Heart left ventricle (tissue), 16 donors: ENCODE measurements around the gene NINL. TPM values are rescaled to one million over a fixed set of nuclear protein-coding genes. Genes with fewer than 3 reads are reported as not detected.

Experiments
- ATAC-seq, 4 donors: fragments of 200-7000 bp; cut with Tn5 transposase; one replicate each; pipeline ENCODE4 v1.9.1; 2020 to 2022; ENCODE audit warnings: moderate library complexity in 4 of 4, mild to moderate bottlenecking in 3 of 4, moderate number of reproducible peaks in 1 of 4
- DNase-seq, 5 donors: peaks; one replicate each; pipeline ENCODE4 v3.0.0-alpha.2; 2020
- H3K27ac ChIP-seq, 12 donors: fragments of 200-600 bp; sonication (generic) in 4 of 12; one replicate each; pipeline versions ENCODE4 v1.5.0 to v1.8.0; 2016 to 2022; ENCODE audit warnings: mild to moderate bottlenecking in 2 of 12
- H3K27me3 ChIP-seq, 9 donors: fragments of 200-600 bp; sonication (generic) in 2 of 9; one replicate each; pipeline versions ENCODE4 v1.5.1 to v1.8.0; 2016 to 2022; ENCODE audit warnings: mild to moderate bottlenecking in 3 of 9
- H3K36me3 ChIP-seq, 9 donors: fragments of 200-600 bp; sonication (generic) in 2 of 9; one replicate each; pipeline versions ENCODE4 v1.5.0 to v1.8.0; 2018 to 2022; ENCODE audit warnings: mild to moderate bottlenecking in 2 of 9
- H3K4me1 ChIP-seq, 12 donors: fragments of 200-600 bp; sonication (generic) in 4 of 12; one replicate each; pipeline versions ENCODE4 v1.5.0 to v1.8.0; 2016 to 2022; ENCODE audit warnings: mild to moderate bottlenecking in 3 of 12
- H3K4me3 ChIP-seq, 12 donors: fragments of 200-600 bp; sonication (generic) in 4 of 12; one replicate each; pipeline versions ENCODE4 v1.5.0 to v1.8.0; 2017 to 2022; ENCODE audit warnings: mild to moderate bottlenecking in 9 of 12, moderate library complexity in 4 of 12
- H3K9me3 ChIP-seq, 12 donors: fragments of 200-600 bp; sonication (generic) in 4 of 12; one replicate each; pipeline versions ENCODE4 v1.5.0 to v1.8.0; 2016 to 2022; ENCODE audit warnings: mild to moderate bottlenecking in 1 of 12
- CTCF ChIP-seq, 12 donors: fragments of 200-600 bp; sonication (generic) in 4 of 12; IDR thresholded peaks; one replicate each; pipeline versions ENCODE4 v1.5.0 to v1.8.0; 2018 to 2022; ENCODE audit warnings: antibody characterized with exemption in 12 of 12, mild to moderate bottlenecking in 5 of 12
- POLR2A ChIP-seq, 2 donors: fragments of 450-650 bp; IDR thresholded peaks; one replicate each; pipeline ENCODE4 v1.6.1; 2017; ENCODE audit warnings: antibody characterized with exemption in 2 of 2, mild to moderate bottlenecking in 2 of 2, moderate library complexity in 2 of 2
- WGBS, 4 donors: extraction: QIAGEN DNeasy Blood & Tissue Kit in 2 of 4; methylation state at CpG; one replicate each; pipeline versions ENCODE4 v1.1.5 to v1.1.7; 2013 to 2018; 5-methylcytosine and 5-hydroxymethylcytosine counted together
- intact Hi-C, 10 donors: fragments of 100-400 bp; cut with DNase I; formaldehyde crosslinking; loops; one replicate each; pipeline versions ENCODE4 v1.11.1 to v1.14.2; 2022
- polyA plus RNA-seq, 2 donors: library from polyadenylated mRNA; stranded (reverse); fragments of 200-250 nt; gene quantifications; one replicate each; pipeline ENCODE4 v1.2.3, GENCODE V29; 2013
- total RNA-seq, 9 donors: library from RNA; depleted of rRNA in 2 of 9; stranded (reverse); fragments of >200 nt in 2 of 9; fragmentation: NEBNext Ultra II Directional in 3 of 9; extraction: Animal tissue kit (Norgen Biotek cat#: 25700) in 3 of 9; gene quantifications; one replicate each; pipeline versions ENCODE4 v1.1.0 to v1.2.4, GENCODE V29; 2016 to 2023
- donor health status: ischemic (EF 13 %, LVEDD 7.1; RV severe dilation, severe dysfunction).
- donor health status: healthy with polysubstance abuse.
- donor health status: DM: no; HTN: yes; CAD: no.
- donor health status: DM: no; HTN: no; CAD: no.
- donor health status: ischemic (EF 25% LVEDD 6.9; RV normal size, moderate dysfunction).
- donor health status: ischemic (EF 25% LVEDD 5.7; RV mildly dilated, moderate dysfunction).
- donor health status: healthy.
- donor health status: DM: yes; HTN: yes; CAD: no.
- donor health status: ischemic (EF 35%, LVEDD 5.7; RV mildly dilated, moderate dysfunction).
- donor health status: nonischemic (EF 11% LVEDD 7.7; RV severe dilation, severe dysfunction).
- donor health status: DM: yes; HTN: yes; CAD: no.
- donor health status: PGD.
- donor health status: ischemic (EF 29% LVEDD 5.4; RV normal size, mild dysfunction).
- donor health status: nonischemic (EF 23%, LVEDD 6.1; RV moderate dilation, normal function).

The NINL gene
- total and polyA plus RNA-seq, 11 donors, result 0.78 to 7.1 (median 2.9) TPM

- ATAC-seq, result no peak
- no peaks in the 10 kb centered on the region for H3K27me3 ChIP-seq
Measured at GRCh38 chr20:25573288-25574251, 11.8 kb downstream of the NINL start.

GRCh38 chr20:25571817-25572216 lies 13.5 kb downstream of the NINL start:
- 83 to 87% (median 85%) methylated on average over 2 of the region's 2 CpGs for WGBS, 4 donors
- H3K27me3 ChIP-seq, result no peaks in the 10 kb centered on the region
- no peak overlapping the region for H3K4me3 ChIP-seq
- no peaks in the 10 kb centered on the region for H3K9me3 ChIP-seq
- no peaks in the 10 kb centered on the region for H3K36me3 ChIP-seq
- no peak for DNase-seq
- no peak overlapping the region for H3K27ac ChIP-seq
- H3K4me1 ChIP-seq, result no peaks in the 10 kb centered on the region
- TF ChIP-seq POLR2A (IDR thresholded peaks at IDR 0.05) (no peak), CTCF (IDR thresholded peaks at IDR 0.05) (no peak)
- no peak for ATAC-seq
- intact Hi-C loops, result no loop called here

More at GRCh38 chr20:25573288-25574251, 11.8 kb downstream of the NINL start:
- TF ChIP-seq POLR2A (IDR thresholded peaks at IDR 0.05) (no peak), CTCF (IDR thresholded peaks at IDR 0.05) (no peak)
- intact Hi-C loops, result no loop called here
- no peak overlapping the region for H3K4me3 ChIP-seq
- WGBS, 4 donors, result 86 to 92% (median 88%) methylated on average over 6 of the region's 6 CpGs
- no peaks in the 10 kb centered on the region for H3K36me3 ChIP-seq
- H3K4me1 ChIP-seq, result no peaks in the 10 kb centered on the region
- H3K27ac ChIP-seq, result no peak overlapping the region
- no peak for DNase-seq
- no peaks in the 10 kb centered on the region for H3K9me3 ChIP-seq

GRCh38 chr20:25571240-25571639 lies 14.1 kb downstream of the NINL start:
- H3K36me3 ChIP-seq, result no peaks in the 10 kb centered on the region
- DNase-seq (no peak), ATAC-seq (no peak)
- no peaks in the 10 kb centered on the region for H3K9me3 ChIP-seq
- TF ChIP-seq POLR2A (IDR thresholded peaks at IDR 0.05), result no peak
- no peak for TF ChIP-seq CTCF (IDR thresholded peaks at IDR 0.05)
- H3K27ac ChIP-seq, result no peak overlapping the region
- H3K27me3 ChIP-seq, result no peaks in the 10 kb centered on the region
- intact Hi-C loops, result no loop called here
- H3K4me1 ChIP-seq, result no peaks in the 10 kb centered on the region
- H3K4me3 ChIP-seq, result no peak overlapping the region
- 47 to 66% (median 53%) methylated on average over 2 of the region's 2 CpGs for WGBS, 4 donors

- 96 to 99% (median 98%) methylated on average over 7 of the region's 7 CpGs for WGBS, 4 donors
- no peaks in the 10 kb centered on the region for H3K36me3 ChIP-seq
- H3K4me1 ChIP-seq, result no peaks in the 10 kb centered on the region
- H3K27me3 ChIP-seq, result no peaks in the 10 kb centered on the region
- H3K9me3 ChIP-seq, result no peaks in the 10 kb centered on the region
- H3K27ac ChIP-seq, result no peak overlapping the region
- no peak for TF ChIP-seq CTCF (IDR thresholded peaks at IDR 0.05)
- no peak for TF ChIP-seq POLR2A (IDR thresholded peaks at IDR 0.05)
- intact Hi-C loops, result no loop called here
- ATAC-seq, result no peak
- no peak for DNase-seq
- no peak overlapping the region for H3K4me3 ChIP-seq
Measured at GRCh38 chr20:25570148-25570530, 15.2 kb downstream of the NINL start.
